Lung (tissue), 12 donors: ENCODE data around the gene RALGAPA2. TPM values are rescaled to one million over a fixed set of nuclear protein-coding genes. Genes with fewer than 3 reads are reported as not detected.

Experiments
- ATAC-seq: fragments of 200-7000 bp; cut with Tn5 transposase; one replicate; pipeline ENCODE4 v1.9.1; 2020; ENCODE audit warnings: moderate number of reproducible peaks; ENCODE audit not compliant: insufficient read depth, low FRiP score
- DNase-seq, 3 donors: peaks; one replicate each; pipeline ENCODE4 v3.0.0-alpha.2; 2013 to 2017
- H3K27ac ChIP-seq, 2 donors: one replicate each; pipeline ENCODE4 v1.5.1; 2013; ENCODE audit warnings: mild to moderate bottlenecking in 2 of 2, moderate library complexity in 2 of 2, control low read depth in 1 of 2, inconsistent platforms in 1 of 2, low read depth in 1 of 2, low read length in 1 of 2
- H3K27me3 ChIP-seq, 3 donors: one replicate each; pipeline ENCODE4 v1.5.1; 2013; ENCODE audit warnings: low read length in 2 of 3; ENCODE audit not compliant: control insufficient read depth in 3 of 3, insufficient read depth in 3 of 3
- H3K36me3 ChIP-seq, 4 donors: one replicate each; pipeline ENCODE4 v1.5.1; 2013; ENCODE audit warnings: low read length in 4 of 4, mild to moderate bottlenecking in 1 of 4, moderate library complexity in 1 of 4; ENCODE audit not compliant: control insufficient read depth in 4 of 4, insufficient read depth in 4 of 4
- H3K4me1 ChIP-seq, 5 donors: one replicate each; pipeline ENCODE4 v1.5.1; 2013; ENCODE audit warnings: low read length in 5 of 5, mild to moderate bottlenecking in 2 of 5, moderate library complexity in 1 of 5; ENCODE audit not compliant: control insufficient read depth in 5 of 5, insufficient read depth in 5 of 5
- H3K4me3 ChIP-seq: one replicate; pipeline ENCODE4 v1.5.1; 2013; ENCODE audit warnings: mild to moderate bottlenecking, control low read depth, moderate library complexity
- H3K9ac ChIP-seq, 2 donors: one replicate each; pipeline ENCODE4 v1.5.1; 2013; ENCODE audit warnings: low read length in 2 of 2, control low read depth in 1 of 2; ENCODE audit not compliant: insufficient read depth in 1 of 2
- H3K9me3 ChIP-seq, 4 donors: one replicate each; pipeline ENCODE4 v1.5.1; 2013; ENCODE audit warnings: low read length in 3 of 4, mild to moderate bottlenecking in 1 of 4, moderate library complexity in 1 of 4; ENCODE audit not compliant: control insufficient read depth in 4 of 4, insufficient read depth in 3 of 4
- WGBS, 2 donors: extraction: QIAGEN DNeasy Blood & Tissue Kit; methylation state at CpG; one replicate each; pipeline ENCODE4 v1.1.7; 2013; 5-methylcytosine and 5-hydroxymethylcytosine counted together
- polyA plus RNA-seq, 2 donors: library from polyadenylated mRNA; stranded (reverse); fragments of 200-250 nt; gene quantifications; one replicate each; pipeline ENCODE4 v1.2.1, GENCODE V29; 2013
- total RNA-seq, 2 donors: library from RNA; depleted of rRNA in 1 of 2; stranded (reverse); fragments of >200 nt in 1 of 2; gene quantifications; one replicate each; pipeline ENCODE4 v1.2.1, GENCODE V29; 2014 to 2021
- TF ChIP-seq, protein P1 (sequence below): IDR thresholded peaks from 2 replicates; pipeline ENCODE4 v1.5.1; 2012; ENCODE audit warnings: mild to moderate bottlenecking; ENCODE audit errors: control extremely low read depth, extremely low read depth
- donor health status: control.
- donor health status: control.
- donor health status: Bipolar disorder and iron deficiency.
- donor health status: healthy.
- donor health status: DM: yes; HTN: yes; CAD: no.

Gene RALGAPA2
- total and polyA plus RNA-seq, 4 donors: 12.1 to 83.4 (median 55.6) TPM

- H3K27me3 ChIP-seq: no peaks in the 10 kb centered on the region
- TF ChIP-seq, protein P1, sequence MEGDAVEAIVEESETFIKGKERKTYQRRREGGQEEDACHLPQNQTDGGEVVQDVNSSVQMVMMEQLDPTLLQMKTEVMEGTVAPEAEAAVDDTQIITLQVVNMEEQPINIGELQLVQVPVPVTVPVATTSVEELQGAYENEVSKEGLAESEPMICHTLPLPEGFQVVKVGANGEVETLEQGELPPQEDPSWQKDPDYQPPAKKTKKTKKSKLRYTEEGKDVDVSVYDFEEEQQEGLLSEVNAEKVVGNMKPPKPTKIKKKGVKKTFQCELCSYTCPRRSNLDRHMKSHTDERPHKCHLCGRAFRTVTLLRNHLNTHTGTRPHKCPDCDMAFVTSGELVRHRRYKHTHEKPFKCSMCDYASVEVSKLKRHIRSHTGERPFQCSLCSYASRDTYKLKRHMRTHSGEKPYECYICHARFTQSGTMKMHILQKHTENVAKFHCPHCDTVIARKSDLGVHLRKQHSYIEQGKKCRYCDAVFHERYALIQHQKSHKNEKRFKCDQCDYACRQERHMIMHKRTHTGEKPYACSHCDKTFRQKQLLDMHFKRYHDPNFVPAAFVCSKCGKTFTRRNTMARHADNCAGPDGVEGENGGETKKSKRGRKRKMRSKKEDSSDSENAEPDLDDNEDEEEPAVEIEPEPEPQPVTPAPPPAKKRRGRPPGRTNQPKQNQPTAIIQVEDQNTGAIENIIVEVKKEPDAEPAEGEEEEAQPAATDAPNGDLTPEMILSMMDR: no peak
- no peak for DNase-seq
- no peak for ATAC-seq
- H3K27ac ChIP-seq: no peak overlapping the region
- H3K36me3 ChIP-seq: peaks cover 2 to 12% (median 4%) of the 10 kb centered on the region in 4 donors
- H3K9ac ChIP-seq: no peak overlapping the region
- H3K4me3 ChIP-seq: no peak overlapping the region
- peaks cover 0 to 12% (median 2%) of the 10 kb centered on the region in 5 donors for H3K4me1 ChIP-seq
- peaks cover 0 to 3% (median 1%) of the 10 kb centered on the region in 4 donors for H3K9me3 ChIP-seq
Observed at GRCh38 chr20:20553541-20553940, 158.9 kb downstream of the RALGAPA2 start.

DNA sequence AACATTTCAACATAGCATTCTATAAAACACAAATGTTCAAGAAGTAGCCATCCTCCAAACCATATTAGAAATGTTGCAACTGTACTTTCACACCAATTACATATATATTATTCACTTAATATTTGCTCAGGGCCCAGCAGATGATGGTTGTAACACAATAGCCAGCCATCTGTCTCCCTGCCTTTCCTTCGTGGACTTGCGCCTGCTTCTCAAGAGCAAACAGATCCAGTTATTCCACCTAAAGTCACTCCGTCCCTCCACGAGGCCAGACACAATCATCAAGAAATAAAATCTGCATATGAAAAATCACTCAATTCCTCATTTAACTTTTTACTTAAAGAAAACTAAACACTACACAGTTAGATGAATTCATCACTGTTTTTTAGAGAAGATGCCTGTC, 160.4 kb downstream of the RALGAPA2 start:
- Histone ChIP-seq H3K4me1 (peaks cover 0 to 12% (median 2%) of the 10 kb centered on the region in 5 donors), H3K9ac (no peak overlapping the region), H3K27ac (no peak overlapping the region), H3K36me3 (peaks cover 2 to 12% (median 5%) of the 10 kb centered on the region in 4 donors), H3K9me3 (peaks cover 0 to 3% (median 1%) of the 10 kb centered on the region in 4 donors), H3K4me3 (no peak overlapping the region), H3K27me3 (no peaks in the 10 kb centered on the region)
- DNase-seq: peak in 1 of 3 donors; percentile 8
- TF ChIP-seq, protein P1: no peak
- no peak for ATAC-seq
- WGBS, 2 donors: 87 to 91% methylated on average over 4 of the region's 4 CpGs

GRCh38 chr20:20551409-20551808, 161.0 kb downstream of the RALGAPA2 start:
- WGBS, 2 donors: 76 to 87% methylated on average over 3 of the region's 3 CpGs
- Histone ChIP-seq H3K9me3 (peaks cover 0 to 3% (median 1%) of the 10 kb centered on the region in 4 donors), H3K4me1 (peaks cover 0 to 12% (median 2%) of the 10 kb centered on the region in 5 donors), H3K36me3 (peaks cover 2 to 9% (median 6%) of the 10 kb centered on the region in 4 donors), H3K4me3 (no peak overlapping the region), H3K9ac (no peak overlapping the region), H3K27me3 (no peaks in the 10 kb centered on the region), H3K27ac (no peak overlapping the region)
- no peak for DNase-seq
- TF ChIP-seq, protein P1: no peak
- no peak for ATAC-seq

DNA sequence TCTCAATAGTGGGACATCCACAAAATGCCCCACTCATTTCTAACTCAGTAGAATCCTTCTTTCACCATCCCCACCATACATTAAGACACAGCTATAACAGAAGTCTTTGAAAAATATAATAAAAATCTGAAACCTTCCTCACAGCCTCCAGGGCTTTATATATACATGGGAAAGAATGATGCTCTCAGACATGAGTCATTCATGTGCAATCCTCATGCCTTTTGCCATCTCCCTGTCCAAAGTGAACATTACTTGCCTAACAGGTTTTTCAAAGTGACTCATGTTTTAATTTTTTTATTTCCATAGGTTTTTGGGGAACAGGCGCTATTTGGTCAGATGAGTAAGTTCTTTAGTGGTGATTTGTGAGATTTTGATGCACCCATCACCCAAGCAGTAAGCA, 162.7 kb downstream of the RALGAPA2 start:
- no peak overlapping the region for H3K27ac ChIP-seq
- no peak overlapping the region for H3K9ac ChIP-seq
- peaks cover 0 to 12% (median 2%) of the 10 kb centered on the region in 5 donors for H3K4me1 ChIP-seq
- H3K27me3 ChIP-seq: no peaks in the 10 kb centered on the region
- ATAC-seq (peak; percentile 81), DNase-seq (no peak)
- H3K4me3 ChIP-seq: no peak overlapping the region
- TF ChIP-seq, protein P1: no peak
- peaks cover 0 to 2% (median 0%) of the 10 kb centered on the region in 4 donors for H3K9me3 ChIP-seq
- 93 to 94% methylated on average over 1 of the region's 1 CpG for WGBS, 2 donors
- peaks cover 1 to 9% (median 6%) of the 10 kb centered on the region in 4 donors for H3K36me3 ChIP-seq
